AG10803 (cell line): ENCODE data around the gene DCTN1.

Experiments
- DNase-seq: peaks from one replicate; pipeline ENCODE4 v3.0.0; 2010; ENCODE audit warnings: low read depth
- H3K4me3 ChIP-seq: 2 replicates; pipeline ENCODE4 v1.5.1; 2011; ENCODE audit warnings: mild to moderate bottlenecking, low read length, control low read depth
- CTCF ChIP-seq: conservative IDR thresholded peaks from 2 replicates; pipeline ENCODE4 v1.5.1; 2011; ENCODE audit warnings: mild to moderate bottlenecking, low read length, control low read depth, inconsistent platforms

The DCTN1 gene

GRCh38 chr2:74372674-74373073 lies 7.4 kb downstream of the DCTN1 start:
- no peak for TF ChIP-seq CTCF
- no peak overlapping the region for H3K4me3 ChIP-seq
- DNase-seq = no peak

- TF ChIP-seq CTCF = no peak
- no peak for DNase-seq
- no peak overlapping the region for H3K4me3 ChIP-seq
Measured at GRCh38 chr2:74371421-74371820, 8.7 kb downstream of the DCTN1 start.

- DNase-seq = no peak
- no peak overlapping the region for H3K4me3 ChIP-seq
- no peak for TF ChIP-seq CTCF
Measured at GRCh38 chr2:74369976-74370375, 10.1 kb downstream of the DCTN1 start.

- DNase-seq = no peak
- H3K4me3 ChIP-seq = no peak overlapping the region
- no peak for TF ChIP-seq CTCF
Measured at GRCh38 chr2:74368499-74368898, 11.6 kb downstream of the DCTN1 start.

GRCh38 chr2:74367789-74368188 lies 12.3 kb downstream of the DCTN1 start:
- no peak overlapping the region for H3K4me3 ChIP-seq
- TF ChIP-seq CTCF = no peak
- DNase-seq = no peak

- no peak for DNase-seq
- no peak overlapping the region for H3K4me3 ChIP-seq
- TF ChIP-seq CTCF = no peak
Measured at GRCh38 chr2:74366036-74366435, 14.1 kb downstream of the DCTN1 start.

GRCh38 chr2:74364533-74365505 lies 15.3 kb downstream of the DCTN1 start:
- H3K4me3 ChIP-seq = no peak overlapping the region
- TF ChIP-seq CTCF = no peak

More at GRCh38 chr2:74364533-74365505, 15.3 kb downstream of the DCTN1 start:
- no peak for DNase-seq
